Brain microvascular endothelial cell (primary cell): Measurements from ENCODE around the gene KLHL4.
"Not testable (repeated sequence)": the region's sequence is repeated elsewhere in the genome, so short reads cannot be mapped to it uniquely, and the experiment has no call there.

Experiments
- DNase-seq: peaks from one replicate; pipeline ENCODE4 v3.0.0-alpha.2; 2020
- H3K27ac ChIP-seq: fragments of 250-450 bp; sonication (Bioruptor Pico); 2 replicates; pipeline ENCODE4 v1.5.1; 2020; ENCODE audit warnings: mild to moderate bottlenecking, moderate library complexity
- H3K27me3 ChIP-seq: fragments of 250-450 bp; sonication (Bioruptor Pico); replicated peaks from 2 replicates; pipeline ENCODE4 v1.5.1; 2020; ENCODE audit warnings: mild to moderate bottlenecking
- H3K36me3 ChIP-seq: fragments of 250-450 bp; sonication (Bioruptor Pico); replicated peaks from 2 replicates; pipeline ENCODE4 v1.5.1; 2020; ENCODE audit warnings: mild to moderate bottlenecking
- H3K4me3 ChIP-seq: 2 replicates; pipeline ENCODE4 v1.5.1; 2011; ENCODE audit warnings: low read depth, mild to moderate bottlenecking, control low read depth, low read length, moderate library complexity
- in situ Hi-C: cut with HindIII; loops from 2 replicates; pipeline ENCODE4 v1.10.0; 2017; ENCODE audit warnings: low sequenced_read_pairs, low pct_ligation_motif_present
- TF ChIP-seq, protein P1 (sequence below): IDR thresholded peaks from 2 replicates; pipeline ENCODE4 v1.5.1; 2011; ENCODE audit warnings: low read depth, mild to moderate bottlenecking, moderate library complexity, low read length, control low read depth, inconsistent platforms; ENCODE audit errors: missing control alignments

KLHL4 gene

DNA sequence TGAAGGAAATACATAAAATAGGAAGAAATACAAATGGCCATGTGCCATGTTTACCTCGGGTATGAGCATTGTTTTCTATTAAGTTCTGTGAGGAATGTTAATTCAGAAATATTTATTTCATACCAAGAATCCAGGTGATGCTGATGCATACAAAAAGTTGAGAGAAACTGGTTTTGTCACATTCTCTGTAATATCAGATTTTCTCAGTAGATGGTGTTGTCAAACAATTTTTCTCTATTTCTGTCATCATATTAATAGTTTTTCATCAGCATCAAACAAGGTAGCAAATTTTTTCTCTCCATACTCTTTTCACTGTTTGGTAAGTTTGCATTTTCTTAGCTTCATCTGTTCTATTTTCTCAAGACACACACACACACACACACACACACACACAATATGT, 179.8 kb downstream of the KLHL4 start:
- Histone ChIP-seq H3K27me3 (no peaks in the 10 kb centered on the region), H3K4me3 (no peak overlapping the region), H3K27ac (no peak overlapping the region), H3K36me3 (no peaks in the 10 kb centered on the region)
- in situ Hi-C loops = no loop called here
- TF ChIP-seq, protein P1, sequence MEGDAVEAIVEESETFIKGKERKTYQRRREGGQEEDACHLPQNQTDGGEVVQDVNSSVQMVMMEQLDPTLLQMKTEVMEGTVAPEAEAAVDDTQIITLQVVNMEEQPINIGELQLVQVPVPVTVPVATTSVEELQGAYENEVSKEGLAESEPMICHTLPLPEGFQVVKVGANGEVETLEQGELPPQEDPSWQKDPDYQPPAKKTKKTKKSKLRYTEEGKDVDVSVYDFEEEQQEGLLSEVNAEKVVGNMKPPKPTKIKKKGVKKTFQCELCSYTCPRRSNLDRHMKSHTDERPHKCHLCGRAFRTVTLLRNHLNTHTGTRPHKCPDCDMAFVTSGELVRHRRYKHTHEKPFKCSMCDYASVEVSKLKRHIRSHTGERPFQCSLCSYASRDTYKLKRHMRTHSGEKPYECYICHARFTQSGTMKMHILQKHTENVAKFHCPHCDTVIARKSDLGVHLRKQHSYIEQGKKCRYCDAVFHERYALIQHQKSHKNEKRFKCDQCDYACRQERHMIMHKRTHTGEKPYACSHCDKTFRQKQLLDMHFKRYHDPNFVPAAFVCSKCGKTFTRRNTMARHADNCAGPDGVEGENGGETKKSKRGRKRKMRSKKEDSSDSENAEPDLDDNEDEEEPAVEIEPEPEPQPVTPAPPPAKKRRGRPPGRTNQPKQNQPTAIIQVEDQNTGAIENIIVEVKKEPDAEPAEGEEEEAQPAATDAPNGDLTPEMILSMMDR = no peak
- no peak for DNase-seq

DNA sequence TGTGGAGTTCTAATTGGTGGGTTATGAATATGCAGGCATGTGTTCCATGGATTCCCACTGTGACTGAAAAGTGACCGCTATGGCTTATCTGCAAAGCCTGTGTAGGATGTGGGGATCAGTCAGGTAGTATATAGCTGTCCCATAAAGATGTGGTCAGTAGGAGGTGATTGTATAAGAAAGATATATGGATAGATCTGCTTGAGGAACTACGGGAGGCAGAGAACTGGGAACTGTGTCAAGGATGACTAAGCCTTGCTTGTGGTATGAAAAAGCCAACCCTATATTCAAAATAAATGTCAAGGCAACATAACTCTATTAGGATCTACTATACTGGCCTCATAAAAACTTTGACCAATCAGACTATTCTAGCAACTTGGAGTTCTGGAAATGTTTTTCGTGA, 185.2 kb downstream of the KLHL4 start:
- TF ChIP-seq, protein P1 = no peak
- no peaks in the 10 kb centered on the region for H3K36me3 ChIP-seq
- no peaks in the 10 kb centered on the region for H3K27me3 ChIP-seq
- DNase-seq = no peak
- no peak overlapping the region for H3K27ac ChIP-seq
- in situ Hi-C loops = no loop called here
- H3K4me3 ChIP-seq = no peak overlapping the region

DNA sequence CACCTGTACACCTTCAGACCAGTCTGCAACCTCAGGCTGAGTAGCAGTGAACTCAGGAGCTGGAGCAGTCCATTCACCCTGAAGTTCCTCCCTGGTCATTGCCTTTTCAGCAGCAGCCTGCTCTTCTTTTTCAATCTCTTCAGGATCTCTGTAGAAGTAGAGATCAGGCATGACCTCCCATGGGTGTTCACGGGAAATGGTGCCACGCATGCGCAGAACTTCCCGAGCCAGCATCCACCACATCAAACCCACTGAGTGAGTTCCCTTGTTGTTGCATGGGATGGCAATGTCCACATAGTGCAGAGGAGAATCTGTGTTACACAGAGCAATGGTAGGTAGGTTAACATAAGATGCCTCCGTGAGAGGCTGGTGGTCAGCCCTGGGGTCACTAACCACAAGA, 185.9 kb downstream of the KLHL4 start:
- H3K27me3 ChIP-seq, in situ Hi-C loops, H3K36me3 ChIP-seq, DNase-seq, H3K4me3 ChIP-seq, H3K27ac ChIP-seq: not testable (repeated sequence)

DNA sequence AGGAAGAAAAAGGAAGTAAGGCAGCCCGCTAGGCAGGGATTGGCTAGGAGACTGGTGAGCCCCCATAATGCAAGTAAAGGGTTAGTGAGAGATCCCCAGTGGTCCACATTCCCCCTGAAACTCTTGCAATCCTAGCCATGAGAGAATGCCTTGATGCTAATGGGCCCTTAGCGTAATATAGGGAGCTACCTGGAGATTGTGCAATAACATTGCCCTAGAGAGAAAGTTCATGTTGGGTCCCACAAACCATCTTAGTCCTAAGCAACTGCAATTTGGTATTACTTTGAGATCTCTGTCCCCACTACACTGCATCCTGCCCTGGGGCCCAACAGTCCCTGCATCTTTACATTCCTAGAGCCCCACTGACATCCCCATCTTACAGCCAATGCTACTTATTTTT, 188.5 kb downstream of the KLHL4 start:
- Histone ChIP-seq H3K27ac (no peak overlapping the region), H3K36me3 (no peaks in the 10 kb centered on the region), H3K4me3 (no peak overlapping the region), H3K27me3 (no peaks in the 10 kb centered on the region)
- in situ Hi-C loops = no loop called here
- TF ChIP-seq, protein P1 = no peak
- no peak for DNase-seq

DNA sequence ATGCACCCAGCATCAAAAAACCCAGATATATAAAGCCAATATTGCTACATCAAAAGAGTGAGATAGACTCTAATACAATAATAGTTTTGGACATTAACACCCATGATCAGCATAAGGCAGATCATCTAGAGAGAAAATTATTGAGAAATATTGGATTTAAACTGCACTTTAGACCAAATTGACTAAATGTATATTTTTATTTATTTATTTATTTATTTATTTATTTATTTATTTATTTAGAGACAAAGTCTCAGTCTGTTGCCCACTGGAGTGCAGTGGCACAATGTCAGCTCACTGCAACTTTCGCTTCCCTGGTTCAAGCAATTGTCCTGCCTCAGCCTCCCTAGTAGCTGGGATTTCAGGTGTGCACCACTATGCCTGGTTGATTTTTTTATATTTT, 193.0 kb downstream of the KLHL4 start:
- DNase-seq = no peak
- Histone ChIP-seq H3K27ac (no peak overlapping the region), H3K4me3 (no peak overlapping the region), H3K27me3 (no peaks in the 10 kb centered on the region), H3K36me3 (no peaks in the 10 kb centered on the region)
- TF ChIP-seq, protein P1 = no peak
- in situ Hi-C loops = no loop called here
